GM12865 (cell line): ENCODE results near the gene GFPT1.
A peak's percentile ranks its signal among the peaks of the same experiment; 100 is the strongest.

Source experiments
- DNase-seq: peaks from one replicate; pipeline ENCODE4 v3.0.0; 2010; ENCODE audit warnings: low read depth
- H3K4me3 ChIP-seq: 2 replicates; pipeline ENCODE4 v1.5.1; 2011; ENCODE audit warnings: mild to moderate bottlenecking, low read depth, low read length, control low read depth
- TF ChIP-seq, protein P1 (sequence below): IDR thresholded peaks from 2 replicates; pipeline ENCODE4 v1.5.1; 2011; ENCODE audit warnings: low read length, control low read depth, low read depth, inconsistent platforms; ENCODE audit not compliant: insufficient read depth; ENCODE audit errors: missing control alignments

Gene GFPT1

DNA sequence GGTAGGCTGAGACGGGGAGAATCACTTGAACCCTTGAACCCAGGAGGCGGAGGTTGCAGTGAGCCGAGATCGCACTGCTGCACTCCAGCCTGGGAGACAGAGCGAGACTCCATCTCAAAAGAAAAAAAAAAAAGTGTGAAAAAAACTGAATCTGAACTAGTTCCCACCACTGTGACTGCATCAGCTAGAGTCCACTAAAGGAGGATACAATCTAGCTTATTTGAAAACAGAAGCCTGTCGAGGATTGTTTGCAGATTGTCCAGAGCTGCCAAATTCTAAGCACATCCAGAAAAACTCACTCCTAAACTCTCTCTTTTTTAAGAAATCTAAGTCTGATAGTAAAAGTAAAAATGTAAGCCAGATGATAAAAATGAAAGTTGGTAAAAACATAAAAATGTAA lies 10.6 kb downstream of the GFPT1 start:
- no peak for DNase-seq
- no peak overlapping the region for H3K4me3 ChIP-seq
- TF ChIP-seq, protein P1, sequence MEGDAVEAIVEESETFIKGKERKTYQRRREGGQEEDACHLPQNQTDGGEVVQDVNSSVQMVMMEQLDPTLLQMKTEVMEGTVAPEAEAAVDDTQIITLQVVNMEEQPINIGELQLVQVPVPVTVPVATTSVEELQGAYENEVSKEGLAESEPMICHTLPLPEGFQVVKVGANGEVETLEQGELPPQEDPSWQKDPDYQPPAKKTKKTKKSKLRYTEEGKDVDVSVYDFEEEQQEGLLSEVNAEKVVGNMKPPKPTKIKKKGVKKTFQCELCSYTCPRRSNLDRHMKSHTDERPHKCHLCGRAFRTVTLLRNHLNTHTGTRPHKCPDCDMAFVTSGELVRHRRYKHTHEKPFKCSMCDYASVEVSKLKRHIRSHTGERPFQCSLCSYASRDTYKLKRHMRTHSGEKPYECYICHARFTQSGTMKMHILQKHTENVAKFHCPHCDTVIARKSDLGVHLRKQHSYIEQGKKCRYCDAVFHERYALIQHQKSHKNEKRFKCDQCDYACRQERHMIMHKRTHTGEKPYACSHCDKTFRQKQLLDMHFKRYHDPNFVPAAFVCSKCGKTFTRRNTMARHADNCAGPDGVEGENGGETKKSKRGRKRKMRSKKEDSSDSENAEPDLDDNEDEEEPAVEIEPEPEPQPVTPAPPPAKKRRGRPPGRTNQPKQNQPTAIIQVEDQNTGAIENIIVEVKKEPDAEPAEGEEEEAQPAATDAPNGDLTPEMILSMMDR, result no peak

DNA sequence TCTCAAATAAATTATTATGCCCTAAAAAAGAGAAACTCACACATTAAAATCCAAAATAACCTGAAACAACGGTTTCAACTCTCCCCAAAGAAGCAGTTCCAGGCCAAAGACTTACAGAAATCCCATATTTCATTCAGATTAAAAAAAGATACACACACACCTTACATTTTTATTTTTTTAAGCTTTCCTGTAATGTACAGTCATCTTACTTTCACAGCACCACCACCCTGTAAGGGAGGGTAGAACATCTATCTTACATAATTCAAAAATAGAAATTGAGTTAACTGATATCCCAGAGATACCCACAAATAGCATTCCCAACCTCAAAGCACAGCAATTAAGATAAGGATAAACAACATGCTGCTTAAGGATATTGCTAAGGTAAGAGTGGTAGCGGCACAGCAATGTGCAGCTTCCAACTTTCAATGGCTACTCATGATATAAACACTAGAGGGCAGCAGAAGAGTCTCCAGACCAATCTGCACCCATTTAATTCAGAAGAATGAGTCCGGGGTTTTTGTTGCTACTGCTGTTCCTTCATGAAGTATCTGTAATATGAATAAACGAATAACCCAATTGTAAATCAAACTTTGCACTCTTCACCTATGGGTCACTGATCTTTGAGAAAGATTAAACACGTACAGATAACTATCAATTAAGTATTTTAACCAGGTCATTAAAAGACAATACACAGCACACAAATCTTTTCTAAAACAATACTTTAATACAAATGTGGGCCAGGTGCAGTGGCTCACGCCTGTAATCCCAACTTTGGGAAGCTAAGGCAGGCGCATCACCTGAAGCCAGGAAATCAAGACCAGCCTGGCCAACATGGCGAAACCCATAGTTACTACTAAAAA lies 11.3 kb downstream of the GFPT1 start:
- TF ChIP-seq, protein P1, result peak; percentile 43
- peak; percentile 31 for DNase-seq
- no peak overlapping the region for H3K4me3 ChIP-seq

DNA sequence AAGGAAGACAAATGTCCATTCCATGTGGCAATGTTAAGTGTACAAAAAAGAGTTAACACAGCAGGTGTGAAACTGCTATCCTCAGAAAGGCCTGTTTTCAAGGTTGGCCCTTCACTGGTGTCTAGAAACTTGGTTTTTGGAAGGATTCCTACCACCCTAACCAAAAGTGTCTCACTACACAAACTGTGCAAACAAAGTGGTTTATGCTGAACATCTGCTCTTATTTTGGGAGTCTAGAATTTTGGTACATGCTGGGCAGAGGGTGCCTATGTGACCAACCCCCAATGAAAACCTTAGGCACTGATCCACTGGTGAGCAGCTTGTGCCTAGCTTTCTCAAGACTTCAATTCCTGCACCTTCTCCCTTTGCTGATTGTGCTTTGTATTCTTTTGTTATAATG lies 14.3 kb downstream of the GFPT1 start:
- no peak overlapping the region for H3K4me3 ChIP-seq
- DNase-seq, result no peak
- TF ChIP-seq, protein P1, result no peak

GRCh38 chr2:69369802-69370201 lies 17.2 kb downstream of the GFPT1 start:
- no peak for DNase-seq
- H3K4me3 ChIP-seq, result no peak overlapping the region
- TF ChIP-seq, protein P1, result no peak

DNA sequence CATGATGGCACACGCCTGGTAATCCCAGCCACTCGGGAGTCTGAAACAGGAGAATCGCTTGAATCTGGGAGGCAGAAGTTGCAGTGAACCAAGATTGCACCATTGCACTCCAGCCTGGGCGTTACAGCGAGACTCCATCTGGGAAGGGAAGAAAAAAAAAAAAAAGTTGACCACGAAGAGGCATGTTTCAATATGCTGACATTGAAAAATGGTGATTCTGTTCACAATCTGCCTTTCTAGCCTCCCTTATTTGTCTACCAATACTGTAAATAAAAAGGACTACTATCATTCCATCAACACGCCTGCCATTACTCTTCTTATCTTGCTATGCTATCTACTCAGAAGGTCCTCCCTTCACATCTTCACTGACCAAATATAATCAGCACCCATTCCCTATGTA lies 18.4 kb downstream of the GFPT1 start:
- DNase-seq, result no peak
- TF ChIP-seq, protein P1, result no peak
- no peak overlapping the region for H3K4me3 ChIP-seq

- TF ChIP-seq, protein P1, result no peak
- DNase-seq, result no peak
- H3K4me3 ChIP-seq, result no peak overlapping the region
Measured at GRCh38 chr2:69359371-69359770, 27.7 kb downstream of the GFPT1 start.

GRCh38 chr2:69358914-69359313 lies 28.1 kb downstream of the GFPT1 start:
- no peak overlapping the region for H3K4me3 ChIP-seq
- TF ChIP-seq, protein P1, result no peak
- no peak for DNase-seq
